K562 (cell line): ENCODE data around the gene ZKSCAN8. TPM values are rescaled to one million over a fixed set of nuclear protein-coding genes. Genes with fewer than 3 reads are reported as not detected.

Source experiments
- ATAC-seq: fragments of 200-7000 bp; cut with Tn5 transposase; 3 replicates; pipeline ENCODE4 v1.9.1; 2020; ENCODE audit warnings: moderate library complexity
- BruUV-seq: library from RNA; stranded (reverse); fragments of 400-500 nt; replicated peaks from 2 replicates; lab custom pipeline; 2021; lab: Mats Ljungman, UMichigan
- CTCF ChIA-PET: fragments of 300-600 bp; formaldehyde crosslinking; extraction: SDS; loops from one replicate; lab custom pipeline; 2021; ENCODE audit warnings: low intra/inter-chr PET ratio; lab: Yijun Ruan, JAX
- POLR2A ChIA-PET: fragments of 300-600, 350-650 bp; sonication (Branson Sonifier 250); formaldehyde crosslinking; extraction: SDS; loops from one replicate; lab custom pipeline; 2021; ENCODE audit warnings: antibody characterized with exemption, inconsistent platforms; lab: Yijun Ruan, JAX
- DNase-seq, 4 experiments: peaks; one replicate each; pipeline versions ENCODE4 v3.0.0 to v3.0.0-alpha.2; 2011 to 2018; ENCODE audit warnings: low spot score in 3 of 4, mixed read lengths in 3 of 4; ENCODE audit errors: extremely low read depth in 1 of 4
- FAIRE-seq: peaks from 2 replicates; lab custom pipeline; 2011; peaks lifted over from hg19 to GRCh38; lab: Jason Lieb, UNC
- H2AFZ ChIP-seq: 2 replicates; pipeline ENCODE4 v1.6.0; 2011; ENCODE audit warnings: low read depth, low read length, control low read depth, inconsistent platforms
- H3K27ac ChIP-seq: fragments of 200-600 bp; 3 replicates; pipeline ENCODE4 v1.8.0; 2011; ENCODE audit warnings: low read depth, mild to moderate bottlenecking, control low read depth, inconsistent platforms, low read length, moderate library complexity, mixed read lengths; ENCODE audit errors: extremely low read depth
- H3K27me3 ChIP-seq, 2 experiments: fragments of 300-600 bp in 1 of 2; 2 replicates in 1 of 2; 3 replicates in 1 of 2; pipeline versions ENCODE4 v1.6.0 to v1.8.0; 2011; ENCODE audit warnings: inconsistent platforms in 2 of 2, low read length in 2 of 2, mild to moderate bottlenecking in 1 of 2, mixed read lengths in 1 of 2, moderate library complexity in 1 of 2; ENCODE audit not compliant: control insufficient read depth in 2 of 2, insufficient read depth in 2 of 2
- H3K36me3 ChIP-seq: fragments of 300-600 bp; 3 replicates; pipeline ENCODE4 v1.8.0; 2011; ENCODE audit warnings: mild to moderate bottlenecking, low read length, inconsistent platforms; ENCODE audit not compliant: control insufficient read depth, insufficient read depth
- H3K4me1 ChIP-seq, 2 experiments: fragments of 200-600 bp in 1 of 2; replicated peaks in 1 of 2; 2 replicates in 1 of 2; 3 replicates in 1 of 2; pipeline versions ENCODE4 v1.5.1 to v1.8.0; 2011; ENCODE audit warnings: inconsistent platforms in 2 of 2, low read length in 2 of 2, mild to moderate bottlenecking in 1 of 2, mixed read lengths in 1 of 2, moderate library complexity in 1 of 2; ENCODE audit not compliant: control insufficient read depth in 2 of 2, insufficient read depth in 2 of 2
- H3K4me2 ChIP-seq: 2 replicates; pipeline ENCODE4 v1.6.1; 2011; ENCODE audit warnings: low read length, control low read depth, inconsistent platforms, mixed read lengths; ENCODE audit not compliant: insufficient read depth
- H3K4me3 ChIP-seq: fragments of 200-600 bp; sonication (generic), shearing (Covaris generic); 2 replicates; pipeline ENCODE4 v1.5.1; 2016; ENCODE audit warnings: control low read depth, inconsistent platforms
- H3K79me2 ChIP-seq: fragments of 200-600 bp; 3 replicates; pipeline ENCODE4 v1.8.0; 2011; ENCODE audit warnings: low read length, inconsistent platforms; ENCODE audit not compliant: control insufficient read depth, insufficient read depth
- H3K9ac ChIP-seq, 2 experiments: 2 replicates each; pipeline versions ENCODE4 v1.6.0 to v1.6.1; 2011; ENCODE audit warnings: low read depth in 2 of 2, low read length in 2 of 2, control low read depth in 1 of 2, inconsistent platforms in 1 of 2, mild to moderate bottlenecking in 1 of 2, mixed read lengths in 1 of 2; ENCODE audit not compliant: insufficient read depth in 1 of 2
- H3K9me1 ChIP-seq: one replicate; pipeline ENCODE4 v1.6.0; 2011; ENCODE audit warnings: inconsistent platforms, mild to moderate bottlenecking, low read length, moderate library complexity; ENCODE audit not compliant: control insufficient read depth, insufficient read depth
- H3K9me3 ChIP-seq: replicated peaks from 2 replicates; pipeline ENCODE4 v1.5.1; 2011; ENCODE audit warnings: low read depth, low read length, inconsistent platforms; ENCODE audit not compliant: control insufficient read depth, insufficient read depth
- H4K20me1 ChIP-seq: replicated peaks from 2 replicates; pipeline ENCODE4 v1.6.1; 2011; ENCODE audit warnings: low read length, inconsistent platforms, mixed read lengths; ENCODE audit not compliant: control insufficient read depth, insufficient read depth
- BCL6 ChIP-seq: fragments of 250-450 bp; sonication (Bioruptor Pico); IDR thresholded peaks from 2 replicates; pipeline ENCODE4 v1.4.0; 2020
- BDP1 ChIP-seq: IDR thresholded peaks from 3 replicates; pipeline ENCODE4 v1.6.1; 2011; ENCODE audit not compliant: insufficient read length, insufficient read depth
- FOXJ3 ChIP-seq: sonication (generic); formaldehyde crosslinking; IDR thresholded peaks from 2 replicates; pipeline ENCODE4 v1.4.0; 2020; ENCODE audit warnings: mild to moderate bottlenecking, missing genetic modification reagents
- HLTF ChIP-seq: fragments of 450-650 bp; IDR thresholded peaks from 2 replicates; pipeline ENCODE4 v1.6.1; 2016
- HMG20B ChIP-seq: fragments of 250-450 bp; sonication (Bioruptor Pico); IDR thresholded peaks from 2 replicates; pipeline ENCODE4 v1.5.0; 2021; ENCODE audit warnings: mild to moderate bottlenecking
- LARP7 ChIP-seq: fragments of 450-650 bp; IDR thresholded peaks from 2 replicates; pipeline ENCODE4 v1.6.1; 2016
- MTA1 ChIP-seq: fragments of 450-650 bp; IDR thresholded peaks from 2 replicates; pipeline ENCODE4 v1.6.1; 2017; ENCODE audit warnings: borderline replicate concordance
- MTF1 ChIP-seq: fragments of 250-450 bp; sonication (Bioruptor Pico); IDR thresholded peaks from 2 replicates; pipeline ENCODE4 v1.9.0; 2021; ENCODE audit warnings: moderate library complexity, mild to moderate bottlenecking, inconsistent platforms, borderline replicate concordance
- NFIC ChIP-seq: fragments of 450-650 bp; IDR thresholded peaks from 2 replicates; pipeline ENCODE4 v1.6.1; 2017; ENCODE audit warnings: mild to moderate bottlenecking, inconsistent platforms
- TAF9B ChIP-seq: fragments of 450-650 bp; IDR thresholded peaks from 2 replicates; pipeline ENCODE4 v1.6.1; 2018; ENCODE audit warnings: mild to moderate bottlenecking; ENCODE audit not compliant: partially characterized antibody
- TGIF2 ChIP-seq: sonication (generic); formaldehyde crosslinking; IDR thresholded peaks from 2 replicates; pipeline ENCODE4 v1.8.1; 2022; ENCODE audit warnings: mild to moderate bottlenecking, missing genetic modification reagents, moderate library complexity
- ZNF121 ChIP-seq: sonication (generic); formaldehyde crosslinking; conservative IDR thresholded peaks from 2 replicates; pipeline ENCODE4 v1.8.0; 2022; ENCODE audit warnings: missing genetic modification reagents
- ZNF174 ChIP-seq: fragments of 250-450 bp; sonication (Bioruptor Pico); IDR thresholded peaks from 2 replicates; pipeline ENCODE4 v1.4.0; 2020; ENCODE audit warnings: mild to moderate bottlenecking
- ZNF239 ChIP-seq: fragments of 250-450 bp; sonication (Bioruptor Pico); IDR thresholded peaks from 2 replicates; pipeline ENCODE4 v1.4.0; 2020; ENCODE audit warnings: mild to moderate bottlenecking
- ZNF444 ChIP-seq: fragments of 250-450 bp; sonication (Bioruptor Pico); IDR thresholded peaks from 2 replicates; pipeline ENCODE4 v1.4.0; 2020; ENCODE audit warnings: mild to moderate bottlenecking, moderate library complexity
- ZSCAN32 ChIP-seq: fragments of 450-650 bp; formaldehyde crosslinking; IDR thresholded peaks from 2 replicates; pipeline ENCODE4 v1.4.0; 2020; ENCODE audit warnings: mild to moderate bottlenecking, moderate library complexity
- WGBS: fragments of 100-300 bp; shearing (Covaris generic); methylation state at CpG from one replicate; pipeline ENCODE4 v1.1.6; 2016; ENCODE audit warnings: low coverage, mixed read lengths; ENCODE audit not compliant: insufficient coverage; ENCODE audit errors: missing lambda C conversion rate; 5-methylcytosine and 5-hydroxymethylcytosine counted together
- in situ Hi-C: fragments of 300-500 bp; cut with MboI; formaldehyde crosslinking; loops from 4 replicates; pipeline ENCODE4 v1.15.0; 2018; ENCODE audit warnings: inconsistent platforms, mixed read lengths
- intact Hi-C: fragments of 100-400 bp; cut with micrococcal nuclease; formaldehyde crosslinking; loops from 2 replicates; pipeline ENCODE4 v1.14.2; 2022
- polyA plus RNA-seq, 8 experiments: library from polyadenylated mRNA; depleted of rRNA in 4 of 8; stranded (reverse) in 5 of 8; unstranded in 3 of 8; fragments of >200 nt; fragmentation: Nextera tagmentation in 2 of 8; fragmentation: Illumina TruSeq in 1 of 8; extraction: Ambion mirVana in 2 of 8; extraction: Trizol in 1 of 8; gene quantifications; 2 replicates each; pipeline versions ENCODE4 v1.2.1 to v1.2.3, GENCODE V29; 2011 to 2014; ENCODE audit warnings: inconsistent platforms in 1 of 8, missing spikeins in 1 of 8
- total RNA-seq, 7 experiments: library from RNA; depleted of rRNA in 6 of 7; stranded (reverse); fragments of >200 nt in 6 of 7; fragmentation: Illumina TruSeq in 2 of 7; extraction: Trizol in 2 of 7; gene quantifications; 2 replicates each; pipeline versions ENCODE4 v1.2.1 to v1.2.3, GENCODE V29; 2011 to 2021; ENCODE audit warnings: low replicate concordance in 1 of 7
- TF ChIP-seq, protein P1 (sequence below): sonication (generic); formaldehyde crosslinking; IDR thresholded peaks from 2 replicates; pipeline ENCODE4 v1.8.0; 2022; ENCODE audit warnings: missing genetic modification reagents, mild to moderate bottlenecking, moderate library complexity, borderline replicate concordance
- TF ChIP-seq, protein P2 (sequence below): fragments of 250-450 bp; sonication (Bioruptor Pico); IDR thresholded peaks from 2 replicates; pipeline ENCODE4 v1.8.0; 2022; ENCODE audit warnings: moderate library complexity, mild to moderate bottlenecking, inconsistent platforms
- TF ChIP-seq, protein P3 (sequence below): fragments of 450-650 bp; IDR thresholded peaks from 2 replicates; pipeline ENCODE4 v1.7.1; 2018; ENCODE audit warnings: mild to moderate bottlenecking, low read depth; ENCODE audit not compliant: partially characterized antibody

The ZKSCAN8 gene
- total and polyA plus RNA-seq, 9 of the 15 experiments (the other 6 are each of a cell fraction or from before 2014, with no cell fraction given): 3.3 to 37.7 (median 21.7) TPM

GRCh38 chr6:28124971-28125353, 16.7 kb upstream of the ZKSCAN8 start:
- Histone ChIP-seq H3K79me2 (peaks cover 53% of the 10 kb centered on the region), H3K4me1 (peaks cover 0 to 4% of the 10 kb centered on the region in 2 experiments; a peak in 3 of 5 replicates), H3K36me3 (peaks cover 95% of the 10 kb centered on the region), H3K9me1 (no peaks in the 10 kb centered on the region), H3K4me2 (no peak overlapping the region), H3K9ac (no peak overlapping the region), H3K9me3 (no peaks in the 10 kb centered on the region), H3K4me3 (no peak overlapping the region), H2AFZ (no peak overlapping the region), H4K20me1 (no peaks in the 10 kb centered on the region), H3K27ac (no peak overlapping the region), H3K27me3 (no peaks in the 10 kb centered on the region)
- FAIRE-seq (no peak), ATAC-seq (no peak), DNase-seq (no peak)
- BruUV-seq: no TSS peak
- intact Hi-C loops: no loop called here
- ChIA-PET POLR2A (interaction anchor here (0.6 to 1.5 kb wide), 5 partner anchors 8 to 211 kb away, joined by 3 to 7 read pairs (median 3); partner anchors contain the start of gene ZSCAN31), CTCF (no interaction called here)
- no peak for TF ChIP-seq BCL6 (CRISPR knock-in tag)
- no peak for TF ChIP-seq ZNF444 (CRISPR knock-in tag)
- TF ChIP-seq MTF1 (CRISPR knock-in tag): no peak
- TF ChIP-seq, protein P1, sequence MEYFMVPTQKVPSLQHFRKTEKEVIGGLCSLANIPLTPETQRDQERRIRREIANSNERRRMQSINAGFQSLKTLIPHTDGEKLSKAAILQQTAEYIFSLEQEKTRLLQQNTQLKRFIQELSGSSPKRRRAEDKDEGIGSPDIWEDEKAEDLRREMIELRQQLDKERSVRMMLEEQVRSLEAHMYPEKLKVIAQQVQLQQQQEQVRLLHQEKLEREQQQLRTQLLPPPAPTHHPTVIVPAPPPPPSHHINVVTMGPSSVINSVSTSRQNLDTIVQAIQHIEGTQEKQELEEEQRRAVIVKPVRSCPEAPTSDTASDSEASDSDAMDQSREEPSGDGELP (CRISPR knock-in tag): no peak
- no peak for TF ChIP-seq ZSCAN32 (CRISPR knock-in tag)
- TF ChIP-seq HMG20B: no peak
- no peak for TF ChIP-seq FOXJ3 (CRISPR knock-in tag)
- no peak for TF ChIP-seq TGIF2 (CRISPR knock-in tag)
- no peak for TF ChIP-seq TAF9B
- no peak for TF ChIP-seq ZNF121 (CRISPR knock-in tag)
- no peak for TF ChIP-seq BDP1
- no peak for TF ChIP-seq LARP7
- no peak for TF ChIP-seq NFIC
- TF ChIP-seq ZNF174 (CRISPR knock-in tag): no peak
- TF ChIP-seq, protein P2, sequence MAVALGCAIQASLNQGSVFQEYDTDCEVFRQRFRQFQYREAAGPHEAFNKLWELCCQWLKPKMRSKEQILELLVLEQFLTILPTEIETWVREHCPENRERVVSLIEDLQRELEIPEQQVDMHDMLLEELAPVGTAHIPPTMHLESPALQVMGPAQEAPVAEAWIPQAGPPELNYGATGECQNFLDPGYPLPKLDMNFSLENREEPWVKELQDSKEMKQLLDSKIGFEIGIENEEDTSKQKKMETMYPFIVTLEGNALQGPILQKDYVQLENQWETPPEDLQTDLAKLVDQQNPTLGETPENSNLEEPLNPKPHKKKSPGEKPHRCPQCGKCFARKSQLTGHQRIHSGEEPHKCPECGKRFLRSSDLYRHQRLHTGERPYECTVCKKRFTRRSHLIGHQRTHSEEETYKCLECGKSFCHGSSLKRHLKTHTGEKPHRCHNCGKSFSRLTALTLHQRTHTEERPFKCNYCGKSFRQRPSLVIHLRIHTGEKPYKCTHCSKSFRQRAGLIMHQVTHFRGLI (CRISPR knock-in tag): no peak
- TF ChIP-seq HLTF: no peak
- TF ChIP-seq, protein P3, sequence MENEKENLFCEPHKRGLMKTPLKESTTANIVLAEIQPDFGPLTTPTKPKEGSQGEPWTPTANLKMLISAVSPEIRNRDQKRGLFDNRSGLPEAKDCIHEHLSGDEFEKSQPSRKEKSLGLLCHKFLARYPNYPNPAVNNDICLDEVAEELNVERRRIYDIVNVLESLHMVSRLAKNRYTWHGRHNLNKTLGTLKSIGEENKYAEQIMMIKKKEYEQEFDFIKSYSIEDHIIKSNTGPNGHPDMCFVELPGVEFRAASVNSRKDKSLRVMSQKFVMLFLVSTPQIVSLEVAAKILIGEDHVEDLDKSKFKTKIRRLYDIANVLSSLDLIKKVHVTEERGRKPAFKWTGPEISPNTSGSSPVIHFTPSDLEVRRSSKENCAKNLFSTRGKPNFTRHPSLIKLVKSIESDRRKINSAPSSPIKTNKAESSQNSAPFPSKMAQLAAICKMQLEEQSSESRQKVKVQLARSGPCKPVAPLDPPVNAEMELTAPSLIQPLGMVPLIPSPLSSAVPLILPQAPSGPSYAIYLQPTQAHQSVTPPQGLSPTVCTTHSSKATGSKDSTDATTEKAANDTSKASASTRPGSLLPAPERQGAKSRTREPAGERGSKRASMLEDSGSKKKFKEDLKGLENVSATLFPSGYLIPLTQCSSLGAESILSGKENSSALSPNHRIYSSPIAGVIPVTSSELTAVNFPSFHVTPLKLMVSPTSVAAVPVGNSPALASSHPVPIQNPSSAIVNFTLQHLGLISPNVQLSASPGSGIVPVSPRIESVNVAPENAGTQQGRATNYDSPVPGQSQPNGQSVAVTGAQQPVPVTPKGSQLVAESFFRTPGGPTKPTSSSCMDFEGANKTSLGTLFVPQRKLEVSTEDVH: no peak
- TF ChIP-seq ZNF239: no peak
- TF ChIP-seq MTA1: no peak
- in situ Hi-C loops: no loop called here
- WGBS: 94% methylated on average over 6 of the region's 6 CpGs
